HUES64 (cell line): ENCODE results near the gene OPN4.

ENCODE experiments used
- H3K27ac ChIP-seq: 2 replicates; pipeline ENCODE4 v1.7.0; 2013; ENCODE audit warnings: low read depth, low read length, inconsistent platforms
- H3K27me3 ChIP-seq: 2 replicates; pipeline ENCODE4 v1.6.1; 2013; ENCODE audit warnings: mild to moderate bottlenecking, low read length; ENCODE audit not compliant: insufficient read depth
- H3K36me3 ChIP-seq: 2 replicates; pipeline ENCODE4 v1.6.1; 2013; ENCODE audit warnings: mild to moderate bottlenecking, low read length; ENCODE audit not compliant: insufficient read depth
- H3K4me1 ChIP-seq: 2 replicates; pipeline ENCODE4 v1.6.1; 2013; ENCODE audit warnings: mild to moderate bottlenecking, low read length, moderate library complexity; ENCODE audit not compliant: insufficient read depth
- H3K4me3 ChIP-seq: 2 replicates; pipeline ENCODE4 v1.5.1; 2013; ENCODE audit warnings: mild to moderate bottlenecking, low read length, moderate library complexity
- H3K9ac ChIP-seq: 2 replicates; pipeline ENCODE4 v1.6.1; 2013; ENCODE audit warnings: mild to moderate bottlenecking, low read depth, low read length
- H3K9me3 ChIP-seq: 2 replicates; pipeline ENCODE4 v1.6.1; 2013; ENCODE audit warnings: low read depth, low read length; ENCODE audit not compliant: insufficient read depth
- WGBS: fragments of 150-250, 120-280 bp; methylation state at CpG from one replicate; pipeline ENCODE4 v1.1.7; 2013; ENCODE audit warnings: missing lambda C conversion rate; 5-methylcytosine and 5-hydroxymethylcytosine counted together

OPN4 gene

DNA sequence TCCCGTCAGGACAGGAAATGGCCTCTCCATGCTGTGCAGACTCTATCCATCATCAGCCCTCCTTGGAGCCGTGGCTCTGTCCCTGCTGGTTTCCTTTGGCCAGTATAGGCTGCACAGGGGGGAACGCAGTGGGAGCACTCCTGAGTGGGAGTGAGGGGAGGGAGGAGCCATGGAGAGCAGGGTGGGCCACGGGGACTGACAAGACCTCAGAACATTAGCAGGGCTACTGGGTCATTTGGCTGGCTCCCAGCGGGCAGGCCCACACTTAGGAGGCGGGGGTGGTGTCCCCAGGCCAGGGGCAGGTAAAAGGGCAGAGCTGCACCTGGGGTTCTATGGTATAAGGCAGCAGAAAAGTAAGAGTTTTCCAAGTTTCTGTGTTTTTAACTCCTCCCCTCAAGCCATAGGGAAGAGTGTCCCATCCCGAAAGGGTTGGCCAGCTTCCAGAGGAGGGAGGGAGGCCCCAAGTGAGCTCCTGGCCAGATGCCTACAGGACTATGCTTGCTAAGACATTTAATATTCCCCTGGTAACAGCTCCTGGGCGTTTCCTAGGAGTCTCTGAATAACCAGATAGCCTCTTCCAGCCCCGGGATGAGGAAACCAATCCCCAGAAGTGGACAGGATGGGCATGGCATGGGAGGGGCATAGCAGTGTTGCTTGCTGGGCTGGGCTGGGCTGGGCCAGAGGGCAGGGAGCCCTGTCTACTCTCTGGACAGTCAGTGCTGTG, 5.5 kb upstream of the OPN4 start:
- H3K9me3 ChIP-seq = no peaks in the 10 kb centered on the region
- 0 out of 2 replicates have a peak, but pooled peaks cover 7% of the 10 kb centered on the region for H3K4me1 ChIP-seq
- H3K36me3 ChIP-seq = no peaks in the 10 kb centered on the region
- H3K4me3 ChIP-seq = no peak overlapping the region
- no peaks in the 10 kb centered on the region for H3K27me3 ChIP-seq
- no peak overlapping the region for H3K9ac ChIP-seq
- WGBS = 90% methylated on average over 9 of the region's 9 CpGs
- no peak overlapping the region for H3K27ac ChIP-seq

DNA sequence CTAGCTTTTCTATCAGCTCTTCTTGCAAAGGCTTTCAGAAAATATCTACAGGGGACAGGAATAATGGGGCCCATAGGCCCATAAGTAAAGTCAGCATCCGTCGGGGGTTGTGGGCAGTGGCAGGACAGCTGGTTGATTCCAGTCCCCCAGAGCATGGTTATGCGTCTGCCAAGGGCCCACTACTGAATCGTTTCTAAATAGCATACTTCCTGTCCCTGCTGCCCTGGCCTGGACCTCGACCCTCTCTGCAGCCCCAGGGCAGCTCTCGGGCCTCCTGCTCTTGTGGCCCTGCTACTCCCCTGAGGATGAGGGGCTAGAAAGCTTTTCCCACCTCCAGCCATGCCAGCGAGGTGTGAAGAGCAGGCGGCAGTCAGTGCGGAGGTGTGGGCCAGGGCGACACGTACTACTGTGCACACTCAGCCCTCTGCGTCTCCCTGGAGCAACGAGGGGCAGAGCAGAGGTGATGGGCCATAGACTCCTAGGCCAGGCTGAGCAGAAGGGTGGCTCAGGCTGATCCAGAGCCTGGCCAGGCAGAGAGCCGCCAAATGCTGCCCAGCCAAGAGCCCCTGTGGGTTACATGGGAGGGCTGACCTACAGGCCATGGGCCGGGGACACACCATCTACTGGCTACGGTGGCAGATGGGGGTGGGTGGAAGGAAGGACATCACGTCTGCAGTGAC, 4.7 kb upstream of the OPN4 start:
- no peaks in the 10 kb centered on the region for H3K9me3 ChIP-seq
- no peaks in the 10 kb centered on the region for H3K36me3 ChIP-seq
- no peak overlapping the region for H3K4me3 ChIP-seq
- H3K4me1 ChIP-seq = 0 out of 2 replicates have a peak, but pooled peaks cover 7% of the 10 kb centered on the region
- H3K9ac ChIP-seq = no peak overlapping the region
- 90% methylated on average over 17 of the region's 17 CpGs for WGBS
- no peaks in the 10 kb centered on the region for H3K27me3 ChIP-seq
- H3K27ac ChIP-seq = no peak overlapping the region

DNA sequence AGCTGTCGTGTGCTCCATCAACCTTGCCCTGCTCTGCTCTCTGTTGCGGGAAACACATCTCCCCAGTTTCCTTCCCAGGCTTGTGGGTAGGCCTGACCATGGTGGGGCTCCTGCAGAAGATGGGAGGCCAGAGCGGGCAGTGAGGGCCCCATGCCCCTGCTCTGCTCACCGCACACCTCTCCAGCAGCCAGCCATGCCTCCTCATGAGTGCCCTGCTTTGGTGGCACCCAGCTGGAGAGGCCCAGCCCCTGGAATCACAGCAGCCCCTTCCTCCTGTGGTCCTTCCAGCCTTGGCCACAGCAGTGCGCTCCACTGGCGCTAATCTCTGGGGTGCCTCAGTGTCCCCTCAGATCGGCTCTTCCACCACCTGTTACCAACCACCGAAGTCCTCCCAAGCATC, 4.2 kb upstream of the OPN4 start:
- Histone ChIP-seq H3K4me3 (no peak overlapping the region), H3K27ac (no peak overlapping the region), H3K27me3 (no peaks in the 10 kb centered on the region), H3K9ac (no peak overlapping the region), H3K4me1 (0 out of 2 replicates have a peak, but pooled peaks cover 7% of the 10 kb centered on the region), H3K9me3 (no peaks in the 10 kb centered on the region), H3K36me3 (no peaks in the 10 kb centered on the region)
- 95% methylated on average over 8 of the region's 8 CpGs for WGBS

DNA sequence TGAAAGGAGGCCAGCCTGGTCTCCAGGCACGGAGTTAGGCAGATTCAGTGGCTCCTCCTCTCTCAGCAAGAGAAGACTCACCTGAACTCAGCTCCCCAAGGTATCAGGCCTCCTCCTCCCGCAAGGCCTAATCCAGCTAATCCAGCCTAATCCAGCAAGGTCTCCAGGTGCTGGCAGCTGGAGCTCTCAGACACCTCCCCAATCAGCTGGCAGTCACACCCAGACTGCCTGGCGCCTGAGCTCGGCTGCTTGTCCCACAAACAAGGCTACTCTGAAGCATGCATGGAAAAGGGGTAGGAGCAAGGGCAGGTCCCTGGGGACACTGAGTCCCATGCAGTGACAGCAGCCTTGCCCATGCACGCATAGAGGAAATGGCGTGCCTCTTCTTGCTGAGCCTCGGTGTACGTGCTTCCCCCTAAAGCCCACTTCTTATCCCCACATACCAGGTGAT, 3.3 kb upstream of the OPN4 start:
- Histone ChIP-seq H3K36me3 (no peaks in the 10 kb centered on the region), H3K4me1 (0 out of 2 replicates have a peak, but pooled peaks cover 7% of the 10 kb centered on the region), H3K4me3 (no peak overlapping the region), H3K9me3 (no peaks in the 10 kb centered on the region), H3K9ac (no peak overlapping the region; the same call in 1 of the 2 replicates), H3K27ac (no peak overlapping the region), H3K27me3 (no peaks in the 10 kb centered on the region)
- WGBS = 93% methylated on average over 8 of the region's 8 CpGs

DNA sequence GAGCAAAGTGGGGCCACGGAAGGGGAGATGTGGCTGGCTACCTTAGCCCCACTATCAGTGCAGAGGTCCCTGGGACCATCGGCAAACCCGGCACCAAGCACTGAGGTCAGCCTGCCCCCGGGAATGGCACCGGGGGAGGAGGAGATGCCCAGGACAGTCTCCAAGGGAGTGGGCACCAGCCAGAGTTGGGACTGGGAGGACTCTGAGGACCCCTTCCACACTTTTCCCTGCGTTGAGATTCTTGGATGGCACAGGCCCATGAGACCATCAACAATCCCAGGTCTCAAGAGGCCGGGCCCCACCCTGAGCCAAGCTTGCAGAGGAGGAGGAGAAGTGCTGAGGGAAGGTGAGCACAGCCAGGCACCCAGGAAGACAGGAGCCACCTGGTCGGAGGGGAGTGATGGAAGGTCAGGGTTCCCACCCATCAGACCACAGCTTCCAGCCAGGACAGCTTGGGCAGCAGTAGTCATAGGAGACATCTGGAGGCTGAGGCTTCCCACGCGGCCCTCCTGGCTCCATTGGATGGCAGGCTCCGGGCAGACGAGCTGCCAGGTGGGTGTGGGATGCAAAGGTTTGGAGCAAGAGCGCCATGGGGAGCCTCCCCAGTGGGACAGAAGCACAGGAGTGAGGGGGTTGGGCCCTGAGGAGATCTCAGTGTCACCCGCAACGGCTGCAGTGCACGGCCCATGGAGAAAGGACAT, 2.6 kb upstream of the OPN4 start:
- no peak overlapping the region for H3K27ac ChIP-seq
- H3K4me3 ChIP-seq = no peak overlapping the region
- no peaks in the 10 kb centered on the region for H3K27me3 ChIP-seq
- 93% methylated on average over 16 of the region's 16 CpGs for WGBS
- H3K36me3 ChIP-seq = no peaks in the 10 kb centered on the region
- H3K9me3 ChIP-seq = no peaks in the 10 kb centered on the region
- H3K9ac ChIP-seq = no peak overlapping the region
- H3K4me1 ChIP-seq = 0 out of 2 replicates have a peak, but pooled peaks cover 7% of the 10 kb centered on the region

DNA sequence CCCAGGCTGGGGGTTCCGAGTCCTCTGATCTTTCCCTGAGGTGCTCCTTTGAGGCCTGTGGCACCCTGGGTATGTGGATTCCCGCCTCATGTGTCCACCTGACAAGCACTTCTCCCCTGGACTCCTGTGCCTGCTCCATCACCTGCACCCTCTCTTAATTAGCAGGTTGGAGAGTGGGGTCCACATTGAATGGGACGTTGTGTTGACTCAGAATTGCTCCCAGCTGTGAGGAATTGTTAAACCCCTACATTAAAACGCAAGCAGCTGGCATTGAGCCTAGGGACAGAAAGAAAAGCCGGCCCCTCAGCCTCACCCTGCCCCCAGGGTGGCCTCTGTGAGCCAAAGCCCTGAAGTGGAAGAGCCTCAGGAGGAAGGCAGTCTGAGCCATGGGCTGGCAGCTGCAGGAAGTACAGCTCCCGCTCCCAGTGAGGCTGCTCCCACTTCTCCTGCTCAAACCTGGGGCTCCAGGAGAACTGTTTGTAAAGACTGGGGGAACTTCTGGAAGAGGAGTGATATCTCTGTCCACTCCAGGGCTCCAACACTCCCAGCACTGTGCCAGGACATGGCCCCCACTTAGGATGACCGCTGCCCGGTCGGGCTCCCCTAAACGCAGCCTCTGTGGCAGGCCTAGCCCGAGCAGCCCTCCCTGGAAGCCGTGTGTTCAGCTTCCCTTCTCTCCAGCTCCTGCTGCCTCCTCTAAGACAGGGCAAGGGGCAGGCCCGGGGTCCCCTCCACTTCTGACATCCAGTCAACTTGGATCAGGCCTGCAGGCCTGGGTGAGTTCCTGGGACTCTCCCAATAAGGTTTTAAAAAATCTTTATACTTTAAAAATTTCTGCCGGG, 1.8 kb upstream of the OPN4 start:
- H3K27ac ChIP-seq = no peak overlapping the region; the same call in 1 of the 2 replicates
- H3K36me3 ChIP-seq = no peaks in the 10 kb centered on the region
- 0 out of 2 replicates have a peak, but pooled peaks cover 7% of the 10 kb centered on the region for H3K4me1 ChIP-seq
- no peak overlapping the region for H3K4me3 ChIP-seq
- H3K27me3 ChIP-seq = no peaks in the 10 kb centered on the region
- WGBS = 71% methylated on average over 14 of the region's 14 CpGs
- no peaks in the 10 kb centered on the region for H3K9me3 ChIP-seq
- no peak overlapping the region for H3K9ac ChIP-seq

DNA sequence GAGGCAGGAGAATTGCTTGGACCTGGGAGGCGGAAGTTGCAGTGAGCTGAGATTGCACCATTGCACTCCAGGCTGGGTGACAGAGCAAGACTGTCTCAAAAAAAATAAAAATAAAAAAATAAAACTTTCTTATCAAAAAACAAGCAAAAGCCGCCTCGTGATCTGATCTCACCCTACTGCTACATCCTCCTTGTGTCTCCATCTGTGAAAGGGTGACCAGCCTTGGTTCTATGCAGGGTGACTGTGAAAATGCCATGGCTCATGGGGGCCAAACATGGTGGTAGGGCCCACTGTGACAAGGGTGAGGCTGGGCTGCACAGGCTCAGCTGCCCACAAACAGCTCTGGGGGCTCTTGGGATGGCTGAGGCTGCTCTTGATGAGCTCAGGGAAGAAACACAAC, 968 bp upstream of the OPN4 start:
- no peaks in the 10 kb centered on the region for H3K27me3 ChIP-seq
- no peak overlapping the region for H3K4me3 ChIP-seq
- no peaks in the 10 kb centered on the region for H3K9me3 ChIP-seq
- H3K4me1 ChIP-seq = 0 out of 2 replicates have a peak, but pooled peaks cover 7% of the 10 kb centered on the region
- 93% methylated on average over 3 of the region's 3 CpGs for WGBS
- H3K27ac ChIP-seq = no peak overlapping the region
- H3K9ac ChIP-seq = no peak overlapping the region
- H3K36me3 ChIP-seq = no peaks in the 10 kb centered on the region

DNA sequence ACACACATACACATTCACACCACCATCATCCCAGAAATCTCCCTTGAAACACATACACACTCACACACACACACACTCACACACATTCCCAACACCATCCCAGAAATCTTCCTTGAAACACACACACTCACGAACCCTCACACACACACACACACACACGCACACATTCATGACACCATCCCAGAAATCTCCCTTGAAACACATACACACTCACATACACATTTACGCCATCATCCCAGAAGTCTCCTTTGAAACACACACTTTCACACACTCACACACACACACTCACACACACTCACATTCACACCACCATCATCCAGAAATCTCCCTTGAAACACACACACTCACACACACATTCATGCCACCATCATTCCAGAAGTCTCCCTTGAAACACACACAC, 360 bp upstream of the OPN4 start:
- Histone ChIP-seq H3K9ac (no peak overlapping the region), H3K9me3 (no peaks in the 10 kb centered on the region), H3K27me3 (no peaks in the 10 kb centered on the region), H3K4me3 (no peak overlapping the region), H3K36me3 (no peaks in the 10 kb centered on the region), H3K4me1 (0 out of 2 replicates have a peak, but pooled peaks cover 7% of the 10 kb centered on the region), H3K27ac (no peak overlapping the region)
- 94% methylated on average over 3 of the region's 3 CpGs for WGBS

DNA sequence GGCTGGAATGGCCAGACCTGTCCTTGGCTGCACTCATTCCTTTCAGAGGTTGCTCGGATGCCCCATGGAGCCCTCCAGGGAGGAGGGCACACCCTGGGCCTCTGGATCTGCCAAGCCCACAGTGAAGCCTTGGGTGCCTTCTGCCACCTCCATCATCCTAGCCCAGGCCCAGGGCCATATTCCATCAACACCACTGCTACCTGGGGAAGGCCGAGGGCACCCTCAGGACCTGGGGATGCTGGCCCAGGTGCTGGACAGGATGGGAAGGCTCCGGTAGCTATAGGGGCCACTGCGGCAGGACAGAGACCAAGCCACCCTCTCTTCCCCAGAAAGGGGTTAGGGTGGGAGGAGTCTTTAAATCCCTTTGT, 810 bp downstream of the OPN4 start:
- Histone ChIP-seq H3K36me3 (no peaks in the 10 kb centered on the region), H3K4me3 (no peak overlapping the region), H3K9ac (no peak overlapping the region), H3K27ac (no peak overlapping the region), H3K4me1 (0 out of 2 replicates have a peak, but pooled peaks cover 7% of the 10 kb centered on the region), H3K27me3 (no peaks in the 10 kb centered on the region), H3K9me3 (no peaks in the 10 kb centered on the region)
- 99% methylated on average over 3 of the region's 4 CpGs for WGBS

DNA sequence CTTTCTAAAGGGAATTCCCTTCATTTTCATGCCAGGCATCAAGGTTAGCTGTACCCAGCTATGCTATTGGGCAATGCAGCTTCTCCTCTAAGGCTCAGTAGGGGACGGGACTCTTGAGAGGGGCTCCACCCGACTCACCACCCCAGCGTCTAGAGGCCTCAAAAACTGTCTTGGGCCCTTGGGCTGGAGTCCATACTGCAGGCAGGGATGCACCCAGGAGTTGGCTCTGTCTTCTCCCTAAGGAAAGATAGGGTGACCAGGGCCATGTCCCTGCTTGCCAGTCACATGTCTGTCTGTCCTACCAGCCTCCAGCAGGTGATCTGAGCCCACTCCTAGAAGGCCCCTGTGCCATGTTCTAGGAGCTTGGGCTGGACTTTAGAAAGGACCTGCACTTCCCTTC, 1.2 kb downstream of the OPN4 start:
- H3K27me3 ChIP-seq = no peaks in the 10 kb centered on the region

More for the DNA sequence above, 1.2 kb downstream of the OPN4 start:
- Histone ChIP-seq H3K27ac (no peak overlapping the region), H3K4me3 (no peak overlapping the region), H3K9me3 (no peaks in the 10 kb centered on the region), H3K4me1 (0 out of 2 replicates have a peak, but pooled peaks cover 7% of the 10 kb centered on the region), H3K36me3 (no peaks in the 10 kb centered on the region), H3K9ac (no peak overlapping the region)
- WGBS = 94% methylated on average over 3 of the region's 3 CpGs
